ENCODE measurements around the gene AFAP1L1.

DNA sequence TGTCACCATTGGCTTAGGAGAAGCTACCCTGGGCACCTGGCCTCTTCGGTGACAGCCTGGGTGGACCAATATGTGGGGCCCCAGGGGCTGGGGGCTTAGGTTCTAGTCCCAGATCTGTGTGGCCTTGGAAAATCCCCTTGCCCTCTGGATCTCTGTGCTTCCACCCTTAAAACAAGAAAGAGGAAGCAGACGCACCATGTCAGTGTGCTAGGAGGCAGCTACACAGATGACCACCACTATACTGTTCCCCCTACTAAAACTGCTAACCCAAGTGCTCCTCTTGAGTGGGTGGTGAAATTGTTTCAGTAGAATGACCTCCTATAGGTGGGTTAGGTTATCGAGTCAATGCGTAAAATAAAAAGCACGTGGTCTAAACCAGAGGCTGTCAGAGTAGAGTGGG, 31.0 kb downstream of the AFAP1L1 start:
- TF ChIP-seq, protein P1, sequence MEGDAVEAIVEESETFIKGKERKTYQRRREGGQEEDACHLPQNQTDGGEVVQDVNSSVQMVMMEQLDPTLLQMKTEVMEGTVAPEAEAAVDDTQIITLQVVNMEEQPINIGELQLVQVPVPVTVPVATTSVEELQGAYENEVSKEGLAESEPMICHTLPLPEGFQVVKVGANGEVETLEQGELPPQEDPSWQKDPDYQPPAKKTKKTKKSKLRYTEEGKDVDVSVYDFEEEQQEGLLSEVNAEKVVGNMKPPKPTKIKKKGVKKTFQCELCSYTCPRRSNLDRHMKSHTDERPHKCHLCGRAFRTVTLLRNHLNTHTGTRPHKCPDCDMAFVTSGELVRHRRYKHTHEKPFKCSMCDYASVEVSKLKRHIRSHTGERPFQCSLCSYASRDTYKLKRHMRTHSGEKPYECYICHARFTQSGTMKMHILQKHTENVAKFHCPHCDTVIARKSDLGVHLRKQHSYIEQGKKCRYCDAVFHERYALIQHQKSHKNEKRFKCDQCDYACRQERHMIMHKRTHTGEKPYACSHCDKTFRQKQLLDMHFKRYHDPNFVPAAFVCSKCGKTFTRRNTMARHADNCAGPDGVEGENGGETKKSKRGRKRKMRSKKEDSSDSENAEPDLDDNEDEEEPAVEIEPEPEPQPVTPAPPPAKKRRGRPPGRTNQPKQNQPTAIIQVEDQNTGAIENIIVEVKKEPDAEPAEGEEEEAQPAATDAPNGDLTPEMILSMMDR (conservative IDR thresholded peaks at IDR 0.05 in 1 of 2, IDR thresholded peaks at IDR 0.05 in 1 of 2; ENCODE audit: extremely low read depth in 1 of 2, insufficient read depth in 1 of 2, low read depth in 1 of 2, low read length in 2 of 2): no peak
- TF ChIP-seq EZH2 (IDR thresholded peaks at IDR 0.05; ENCODE audit: borderline replicate concordance, low read length): no peak

All from mammary epithelial cell (primary cell).